Endothelial cell (in vitro differentiated cells): ENCODE results near the gene VWA7. TPM values are rescaled to one million over a fixed set of nuclear protein-coding genes. Genes with fewer than 3 reads are reported as not detected.
A peak's percentile ranks its signal among the peaks of the same experiment; 100 is the strongest.

ENCODE experiments used
- DNase-seq: peaks from one replicate; pipeline ENCODE4 v3.0.0; 2021; ENCODE audit warnings: low spot score
- H3K27ac Mint-ChIP-seq: one replicate; pipeline ENCODE4 v1.8.0; 2021; ENCODE audit warnings: mixed read lengths, inconsistent platforms; ENCODE audit not compliant: unreplicated experiment
- H3K27me3 Mint-ChIP-seq: one replicate; pipeline ENCODE4 v1.8.0; 2021; ENCODE audit warnings: mild to moderate bottlenecking, moderate library complexity, mixed read lengths, inconsistent platforms; ENCODE audit not compliant: unreplicated experiment
- H3K36me3 Mint-ChIP-seq: one replicate; pipeline ENCODE4 v1.8.0; 2021; ENCODE audit warnings: mild to moderate bottlenecking, low read depth, mixed read lengths, inconsistent platforms; ENCODE audit not compliant: unreplicated experiment
- H3K4me1 Mint-ChIP-seq: one replicate; pipeline ENCODE4 v1.8.0; 2021; ENCODE audit warnings: mild to moderate bottlenecking, mixed read lengths, inconsistent platforms; ENCODE audit not compliant: unreplicated experiment
- H3K4me3 Mint-ChIP-seq: one replicate; pipeline ENCODE4 v1.8.0; 2021; ENCODE audit warnings: mild to moderate bottlenecking, mixed read lengths, inconsistent platforms; ENCODE audit not compliant: unreplicated experiment
- H3K9me3 Mint-ChIP-seq: one replicate; pipeline ENCODE4 v1.8.0; 2021; ENCODE audit warnings: mixed read lengths, inconsistent platforms; ENCODE audit not compliant: unreplicated experiment
- total RNA-seq: library from RNA; stranded (reverse); fragmentation: NEBNext Ultra II Directional; extraction: Animal tissue kit (Norgen Biotek cat#: 25700); gene quantifications from one replicate; pipeline ENCODE4 v1.2.1, GENCODE V29; 2021; ENCODE audit not compliant: unreplicated experiment
- TF ChIP-seq, protein P1 (sequence below): fragments of 200-600 bp; sonication (generic); IDR thresholded peaks from one replicate; pipeline ENCODE4 v1.5.0; 2021; ENCODE audit warnings: antibody characterized with exemption; ENCODE audit not compliant: unreplicated experiment

Gene VWA7
- total RNA-seq, 1 donor from 2014 or later, result 0.74 TPM

DNA sequence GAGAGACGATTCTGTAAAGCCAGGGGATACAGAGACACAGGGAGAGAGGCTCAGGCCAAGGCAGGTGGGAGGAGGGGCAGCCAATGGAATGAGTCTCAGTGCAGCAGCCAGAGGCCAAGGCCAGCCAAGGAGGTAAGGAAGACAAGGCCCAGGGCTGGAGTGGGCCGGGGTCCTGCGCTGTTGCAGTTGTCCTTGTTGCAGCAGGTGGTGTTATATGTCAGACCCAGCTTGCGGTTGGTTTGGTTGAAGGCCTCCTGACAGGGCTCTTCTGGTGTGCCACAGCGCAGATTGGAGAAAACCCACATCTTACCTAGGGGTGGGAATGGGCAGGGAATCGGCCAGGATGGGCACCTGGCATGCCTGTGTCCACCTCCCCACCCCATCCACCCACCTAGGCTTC is 58.1 kb downstream of the VWA7 start:
- Mint-ChIP-seq H3K27me3 (peaks cover 6% of the 10 kb centered on the region), H3K4me1 (no peaks in the 10 kb centered on the region), H3K9me3 (no peaks in the 10 kb centered on the region), H3K36me3 (peaks cover 5% of the 10 kb centered on the region), H3K27ac (no peak overlapping the region), H3K4me3 (no peak overlapping the region)
- DNase-seq, result no peak
- TF ChIP-seq, protein P1, sequence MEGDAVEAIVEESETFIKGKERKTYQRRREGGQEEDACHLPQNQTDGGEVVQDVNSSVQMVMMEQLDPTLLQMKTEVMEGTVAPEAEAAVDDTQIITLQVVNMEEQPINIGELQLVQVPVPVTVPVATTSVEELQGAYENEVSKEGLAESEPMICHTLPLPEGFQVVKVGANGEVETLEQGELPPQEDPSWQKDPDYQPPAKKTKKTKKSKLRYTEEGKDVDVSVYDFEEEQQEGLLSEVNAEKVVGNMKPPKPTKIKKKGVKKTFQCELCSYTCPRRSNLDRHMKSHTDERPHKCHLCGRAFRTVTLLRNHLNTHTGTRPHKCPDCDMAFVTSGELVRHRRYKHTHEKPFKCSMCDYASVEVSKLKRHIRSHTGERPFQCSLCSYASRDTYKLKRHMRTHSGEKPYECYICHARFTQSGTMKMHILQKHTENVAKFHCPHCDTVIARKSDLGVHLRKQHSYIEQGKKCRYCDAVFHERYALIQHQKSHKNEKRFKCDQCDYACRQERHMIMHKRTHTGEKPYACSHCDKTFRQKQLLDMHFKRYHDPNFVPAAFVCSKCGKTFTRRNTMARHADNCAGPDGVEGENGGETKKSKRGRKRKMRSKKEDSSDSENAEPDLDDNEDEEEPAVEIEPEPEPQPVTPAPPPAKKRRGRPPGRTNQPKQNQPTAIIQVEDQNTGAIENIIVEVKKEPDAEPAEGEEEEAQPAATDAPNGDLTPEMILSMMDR, result no peak

- Mint-ChIP-seq H3K27me3 (peaks cover 6% of the 10 kb centered on the region), H3K27ac (no peak overlapping the region), H3K4me1 (no peaks in the 10 kb centered on the region), H3K9me3 (no peaks in the 10 kb centered on the region), H3K36me3 (peaks cover 5% of the 10 kb centered on the region), H3K4me3 (no peak overlapping the region)
- TF ChIP-seq, protein P1, result no peak
- DNase-seq, result no peak
These were observed 58.9 kb downstream of the VWA7 start for GRCh38 chr6:31718265-31718664.

GRCh38 chr6:31717499-31718222 is 59.5 kb downstream of the VWA7 start:
- Mint-ChIP-seq H3K9me3 (no peaks in the 10 kb centered on the region), H3K27me3 (peaks cover 6% of the 10 kb centered on the region), H3K27ac (peak overlapping the region; percentile 52), H3K4me3 (no peak overlapping the region), H3K36me3 (peaks cover 5% of the 10 kb centered on the region), H3K4me1 (no peaks in the 10 kb centered on the region)
- no peak for DNase-seq
- TF ChIP-seq, protein P1, result no peak

Other genes starting within 250 kb of the VWA7 start
- not detected for gene MCCD1, start 248.4 kb downstream of the VWA7 start, total RNA-seq
- 336 TPM for gene DDX39B, start 235.3 kb downstream of the VWA7 start, total RNA-seq
- 1.8 TPM for gene ATP6V1G2, start 230.7 kb downstream of the VWA7 start, total RNA-seq
- 13.4 TPM for gene NFKBIL1, start 229.7 kb downstream of the VWA7 start, total RNA-seq
- not detected for gene LTA, start 205.0 kb downstream of the VWA7 start, total RNA-seq
- not detected for gene TNF, start 201.8 kb downstream of the VWA7 start, total RNA-seq
- gene LTB, start 194.9 kb downstream of the VWA7 start, total RNA-seq, result not detected
- gene LST1, start 191.1 kb downstream of the VWA7 start, total RNA-seq, result 1.7 TPM
- gene NCR3, start 184.3 kb downstream of the VWA7 start, total RNA-seq, result not detected
- 22.8 TPM for gene AIF1, start 162.1 kb downstream of the VWA7 start, total RNA-seq
- 149 TPM for gene PRRC2A, start 156.6 kb downstream of the VWA7 start, total RNA-seq
- gene BAG6, start 124.7 kb downstream of the VWA7 start, total RNA-seq, result 312 TPM
- 0.92 TPM for gene APOM, start 121.4 kb downstream of the VWA7 start, total RNA-seq
- 13.1 TPM for gene C6orf47, start 116.5 kb downstream of the VWA7 start, total RNA-seq
- gene GPANK1, start 112.3 kb downstream of the VWA7 start, total RNA-seq, result 8.9 TPM
- gene CSNK2B, start 111.2 kb downstream of the VWA7 start, total RNA-seq, result 164 TPM
- gene LY6G5B, start 107.4 kb downstream of the VWA7 start, total RNA-seq, result 16.3 TPM
- gene LY6G5C, start 96.3 kb downstream of the VWA7 start, total RNA-seq, result 22.0 TPM
- 54.7 TPM for gene ABHD16A, start 74.0 kb downstream of the VWA7 start, total RNA-seq
- gene LY6G6F, start 70.5 kb downstream of the VWA7 start, total RNA-seq, result not detected
- gene LY6G6D, start 62.0 kb downstream of the VWA7 start, total RNA-seq, result not detected
- gene LY6G6C, start 55.6 kb downstream of the VWA7 start, total RNA-seq, result 0.28 TPM
- gene MPIG6B, start 54.0 kb downstream of the VWA7 start, total RNA-seq, result not detected
- gene DDAH2, start 48.0 kb downstream of the VWA7 start, total RNA-seq, result 145 TPM
- 420 TPM for gene CLIC1, start 40.8 kb downstream of the VWA7 start, total RNA-seq
- gene MSH5, start 37.3 kb downstream of the VWA7 start, total RNA-seq, result 16.1 TPM
- gene SAPCD1, start 14.7 kb downstream of the VWA7 start, total RNA-seq, result 2.4 TPM
- 53.0 TPM for gene VARS1, start 18.4 kb upstream of the VWA7 start, total RNA-seq
- gene LSM2, start 29.6 kb upstream of the VWA7 start, total RNA-seq, result 57.1 TPM
- gene HSPA1L, start 38.0 kb upstream of the VWA7 start, total RNA-seq, result 0.82 TPM
- 27.2 TPM for gene HSPA1A, start 38.2 kb upstream of the VWA7 start, total RNA-seq
- 19.8 TPM for gene HSPA1B, start 50.4 kb upstream of the VWA7 start, total RNA-seq
- 31.9 TPM for gene NEU1, start 85.5 kb upstream of the VWA7 start, total RNA-seq
- 1.6 TPM for gene SLC44A4, start 101.7 kb upstream of the VWA7 start, total RNA-seq
- 53.4 TPM for gene EHMT2, start 120.4 kb upstream of the VWA7 start, total RNA-seq
- gene ZBTB12, start 124.8 kb upstream of the VWA7 start, total RNA-seq, result 9.0 TPM
- 0.82 TPM for gene C2, start 150.4 kb upstream of the VWA7 start, total RNA-seq
- not detected for gene CFB, start 168.8 kb upstream of the VWA7 start, total RNA-seq
- gene NELFE, start 181.6 kb upstream of the VWA7 start, total RNA-seq, result 47.8 TPM
- gene SKIC2, start 181.8 kb upstream of the VWA7 start, total RNA-seq, result 63.4 TPM
- 12.6 TPM for gene DXO, start 194.8 kb upstream of the VWA7 start, total RNA-seq
- 6.1 TPM for gene C4A, start 204.7 kb upstream of the VWA7 start, total RNA-seq
- gene C4B, start 237.5 kb upstream of the VWA7 start, total RNA-seq, result 4.6 TPM